Common myeloid progenitor, CD34-positive (primary cell): ENCODE results near the gene APBA2.

Source experiments
- CTCF ChIA-PET: fragments of 350-600 bp; sonication (Branson Sonifier 250); formaldehyde crosslinking; loops from one replicate; lab custom pipeline; 2021; ENCODE audit warnings: antibody characterized with exemption; lab: Charles Lee
- POLR2A ChIA-PET: fragments of 350-600 bp; sonication (Branson Sonifier 250); formaldehyde crosslinking; loops from one replicate; lab custom pipeline; 2021; ENCODE audit warnings: antibody characterized with exemption; lab: Charles Lee
- DNase-seq, 3 donors: peaks; one replicate each; pipeline versions ENCODE4 v3.0.0 to v3.0.0-alpha.2; 2013
- H3K27ac ChIP-seq, 2 experiments: 1 replicate in 1 of 2; 2 replicates in 1 of 2; pipeline ENCODE4 v1.7.0; 2013; ENCODE audit warnings: inconsistent platforms in 2 of 2, low read length in 2 of 2, mild to moderate bottlenecking in 2 of 2, low read depth in 1 of 2, moderate library complexity in 1 of 2; ENCODE audit not compliant: severe bottlenecking in 2 of 2, insufficient read depth in 1 of 2, poor library complexity in 1 of 2
- H3K27me3 ChIP-seq, 5 experiments: replicated peaks in 2 of 5; 1 replicate in 3 of 5; 2 replicates in 2 of 5; pipeline versions ENCODE4 v1.6.1 to v1.7.0; 2013; ENCODE audit warnings: low read length in 4 of 5, mild to moderate bottlenecking in 2 of 5, moderate library complexity in 2 of 5, inconsistent platforms in 1 of 5; ENCODE audit not compliant: insufficient read depth in 5 of 5, control insufficient read depth in 4 of 5
- H3K36me3 ChIP-seq, 4 experiments: 1 replicate in 2 of 4; 2 replicates in 2 of 4; pipeline versions ENCODE4 v1.6.1 to v1.7.0; 2013; ENCODE audit warnings: low read length in 3 of 4, control low read depth in 1 of 4, mild to moderate bottlenecking in 1 of 4; ENCODE audit not compliant: control insufficient read depth in 4 of 4, insufficient read depth in 4 of 4
- H3K4me1 ChIP-seq, 4 experiments: 1 replicate in 3 of 4; 2 replicates in 1 of 4; pipeline versions ENCODE4 v1.6.1 to v1.7.1; 2013; ENCODE audit warnings: low read length in 3 of 4, mild to moderate bottlenecking in 3 of 4, control low read depth in 1 of 4, inconsistent platforms in 1 of 4, moderate library complexity in 1 of 4; ENCODE audit not compliant: control insufficient read depth in 4 of 4, insufficient read depth in 4 of 4; ENCODE audit errors: control extremely low read depth in 1 of 4
- H3K4me3 ChIP-seq, 7 experiments: 1 replicate in 4 of 7; 2 replicates in 3 of 7; pipeline versions ENCODE4 v1.5.1 to v1.7.0; 2013; ENCODE audit warnings: mild to moderate bottlenecking in 7 of 7, low read length in 6 of 7, moderate library complexity in 6 of 7, inconsistent platforms in 2 of 7, low read depth in 2 of 7, control low read depth in 1 of 7; ENCODE audit not compliant: insufficient read depth in 4 of 7, control insufficient read depth in 1 of 7; ENCODE audit errors: extremely low read depth in 1 of 7
- H3K9me3 ChIP-seq, 5 experiments: 1 replicate in 4 of 5; 2 replicates in 1 of 5; pipeline versions ENCODE4 v1.6.1 to v1.7.1; 2013; ENCODE audit warnings: low read length in 4 of 5, mild to moderate bottlenecking in 2 of 5, inconsistent platforms in 1 of 5, low read depth in 1 of 5, moderate library complexity in 1 of 5; ENCODE audit not compliant: control insufficient read depth in 4 of 5, insufficient read depth in 2 of 5; ENCODE audit errors: control extremely low read depth in 1 of 5
- WGBS: methylation state at CpG from one replicate; pipeline ENCODE4 v1.1.5; 2013; ENCODE audit not compliant: insufficient coverage; 5-methylcytosine and 5-hydroxymethylcytosine counted together

Gene APBA2

DNA sequence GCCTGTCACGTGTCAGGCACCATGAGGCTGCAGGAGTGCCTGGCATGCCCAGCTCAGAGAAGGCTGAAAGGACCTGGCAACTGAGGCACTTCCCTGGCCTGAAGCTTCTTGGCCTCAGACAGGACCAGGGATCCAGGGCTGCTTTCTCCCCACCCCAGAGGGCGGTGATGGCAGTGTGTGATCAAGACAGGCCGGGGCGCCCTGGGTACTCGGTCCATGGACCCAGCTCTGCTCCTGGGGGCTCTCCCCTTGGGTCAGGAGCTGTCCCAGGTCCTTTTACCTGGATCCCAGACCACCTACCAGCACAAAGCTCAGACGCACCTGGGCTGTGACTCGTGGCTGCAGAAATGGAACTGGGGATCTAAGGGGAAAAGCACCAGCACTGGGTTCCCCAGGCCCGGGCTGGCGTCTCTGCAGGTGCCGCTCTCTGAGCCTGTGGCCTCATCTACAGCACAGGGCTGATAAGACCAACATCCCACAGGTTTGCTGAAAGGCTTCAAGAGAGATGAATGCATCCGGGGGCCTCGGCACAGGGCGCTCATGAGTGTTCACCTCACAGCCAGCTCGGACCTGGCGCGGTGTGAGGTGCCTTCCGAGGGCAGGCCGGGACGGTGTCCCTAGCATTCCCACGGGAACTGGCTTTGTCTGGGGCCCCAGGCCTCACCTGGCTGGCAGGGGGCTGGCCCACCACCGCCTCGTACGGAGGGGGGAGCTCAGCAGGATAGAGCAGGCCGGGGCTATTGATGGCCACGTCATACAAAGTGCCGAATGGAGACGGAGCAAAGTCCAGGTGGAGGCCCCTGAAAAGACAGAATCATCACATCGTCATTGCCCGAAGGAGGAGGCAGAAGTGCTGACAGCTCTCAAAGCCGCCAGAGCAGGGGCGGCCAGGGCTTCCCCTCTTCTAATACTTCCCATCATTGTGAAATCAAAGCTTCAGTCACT lies 250.2 kb downstream of the APBA2 start:
- WGBS = 95% methylated on average over 27 of the region's 31 CpGs
- DNase-seq = no peak
- Histone ChIP-seq H3K27ac (no peak overlapping the region), H3K9me3 (no peaks in the 10 kb centered on the region), H3K4me3 (no peak overlapping the region), H3K27me3 (peaks cover 0 to 22% (median 10%) of the 10 kb centered on the region in 5 experiments), H3K4me1 (peaks cover 0 to 9% (median 2%) of the 10 kb centered on the region in 4 experiments), H3K36me3 (no peaks in the 10 kb centered on the region)
- ChIA-PET CTCF (interaction anchor here (0.9 kb wide), 1 partner anchor 20 kb away, joined by 3 read pairs; no protein-coding TSS in a partner anchor), POLR2A (no interaction called here)

- H3K27ac ChIP-seq = no peak overlapping the region
- H3K4me3 ChIP-seq = no peak overlapping the region
- CTCF ChIA-PET = no interaction called here
- peaks cover 0 to 37% (median 16%) of the 10 kb centered on the region in 5 experiments for H3K27me3 ChIP-seq
- no peak for DNase-seq
- H3K9me3 ChIP-seq = no peaks in the 10 kb centered on the region
- no peaks in the 10 kb centered on the region for H3K36me3 ChIP-seq
- POLR2A ChIA-PET = no interaction called here
- peaks cover 0 to 4% (median 0%) of the 10 kb centered on the region in 4 experiments for H3K4me1 ChIP-seq
- WGBS = 95% methylated on average over 4 of the region's 6 CpGs
Measured at GRCh38 chr15:29138260-29138659, 252.5 kb downstream of the APBA2 start.

GRCh38 chr15:29139072-29139471 lies 253.3 kb downstream of the APBA2 start:
- ChIA-PET POLR2A (no interaction called here), CTCF (interaction anchor here (1.2 kb wide), 1 partner anchor 10 kb away, joined by 4 read pairs; no protein-coding TSS in a partner anchor)
- no peaks in the 10 kb centered on the region for H3K36me3 ChIP-seq
- H3K27ac ChIP-seq = no peak overlapping the region
- H3K27me3 ChIP-seq = peaks cover 0 to 37% (median 16%) of the 10 kb centered on the region in 5 experiments
- peaks cover 0 to 4% (median 0%) of the 10 kb centered on the region in 4 experiments for H3K4me1 ChIP-seq
- no peaks in the 10 kb centered on the region for H3K9me3 ChIP-seq
- H3K4me3 ChIP-seq = no peak overlapping the region
- DNase-seq = no peak
- 91% methylated on average over 15 of the region's 19 CpGs for WGBS

DNA sequence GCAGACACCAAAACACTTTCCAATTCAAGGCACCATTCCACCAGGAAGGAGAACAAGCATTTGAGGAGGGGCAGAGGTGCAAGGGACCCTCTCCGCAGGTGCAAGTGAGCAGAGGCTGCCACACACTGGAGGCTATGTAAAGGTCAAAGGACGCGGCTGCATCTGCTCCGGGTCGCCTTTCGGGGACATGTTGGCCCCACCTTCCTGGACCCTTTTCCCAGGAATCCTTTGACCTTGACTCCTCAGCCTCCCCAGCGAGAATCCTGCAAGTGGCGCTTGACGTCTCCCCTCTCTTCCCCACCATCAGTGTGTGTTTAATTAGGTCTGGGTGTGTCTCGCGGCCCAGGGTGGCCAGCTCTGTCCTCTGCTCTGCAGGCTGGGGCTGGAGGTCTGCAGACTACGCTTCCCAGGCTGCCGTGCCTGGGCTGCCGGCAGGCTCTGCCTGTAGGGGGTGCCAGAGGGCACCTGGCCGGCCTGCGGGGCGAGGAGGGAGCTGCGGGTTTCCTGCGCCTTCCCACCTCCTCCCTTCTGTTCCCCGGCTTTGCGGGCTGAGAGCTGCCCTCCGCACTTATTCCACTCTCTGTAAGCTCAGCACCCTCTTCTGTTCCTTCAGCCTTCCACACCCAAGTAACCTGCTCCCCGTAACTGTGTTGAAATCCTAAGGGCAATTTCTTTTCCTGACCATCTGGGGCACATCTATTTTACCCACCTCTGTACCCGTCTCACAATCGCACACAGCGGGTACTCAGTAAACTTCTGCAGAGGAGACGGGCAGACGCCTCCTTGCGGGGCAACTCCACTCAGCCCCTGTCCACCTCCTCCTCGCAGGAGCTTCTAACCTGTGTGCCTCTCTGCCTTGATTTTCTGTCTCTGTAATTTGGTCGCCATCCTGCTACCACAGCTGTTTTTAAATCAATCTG lies 254.0 kb downstream of the APBA2 start:
- 21% methylated on average over 27 of the region's 31 CpGs for WGBS
- Histone ChIP-seq H3K27ac (no peak overlapping the region), H3K27me3 (peaks cover 0 to 37% (median 16%) of the 10 kb centered on the region in 5 experiments), H3K4me1 (peaks cover 0 to 4% (median 0%) of the 10 kb centered on the region in 4 experiments), H3K36me3 (no peaks in the 10 kb centered on the region), H3K4me3 (no peak overlapping the region), H3K9me3 (no peaks in the 10 kb centered on the region)
- ChIA-PET CTCF (interaction anchor here (0.6 to 1.4 kb wide), 3 partner anchors 10 to 19 kb away, joined by 3 to 4 read pairs (median 3); no protein-coding TSS in a partner anchor), POLR2A (no interaction called here)
- peak; percentile 17 to 52 (median 50) for DNase-seq

DNA sequence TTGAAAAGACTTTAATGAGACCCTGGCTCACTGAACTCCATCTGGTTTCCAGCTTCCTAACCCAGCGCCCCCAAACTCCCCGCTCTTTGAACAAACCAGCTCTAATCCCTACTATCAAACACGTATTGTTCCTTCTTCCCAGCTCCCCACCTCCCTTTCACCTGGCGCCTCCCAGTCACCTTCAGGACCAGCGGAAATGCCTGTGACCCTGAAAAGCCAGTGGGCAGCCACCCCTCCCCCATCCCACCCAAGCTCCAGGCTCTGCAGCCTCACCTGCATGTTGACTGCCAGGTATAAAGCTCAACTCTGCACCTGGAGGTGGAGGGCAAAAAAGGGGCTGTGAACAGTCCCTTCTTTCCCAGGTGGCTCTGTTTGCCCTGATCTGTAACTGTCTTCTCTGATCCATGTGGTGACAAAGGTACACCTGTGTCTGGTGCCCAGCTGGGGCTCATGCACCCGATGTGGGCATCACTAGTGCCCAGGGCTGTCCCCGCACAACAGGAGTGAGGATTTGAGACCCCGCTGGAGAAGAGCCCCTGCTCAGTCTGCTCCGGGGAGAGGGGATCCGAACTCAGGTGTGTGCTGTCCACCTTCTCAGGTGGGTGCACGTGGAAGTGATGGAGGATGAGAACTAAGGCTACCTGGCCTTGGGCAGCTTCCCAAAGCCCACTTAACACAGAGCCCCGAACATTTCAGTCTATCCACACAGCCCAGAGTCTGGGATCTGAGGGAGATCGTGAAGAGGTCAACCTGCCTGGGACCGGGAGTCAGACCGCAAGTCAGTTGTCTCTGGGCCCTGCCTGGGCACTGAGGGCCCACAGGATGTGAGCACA lies 254.9 kb downstream of the APBA2 start:
- Histone ChIP-seq H3K27ac (no peak overlapping the region), H3K4me3 (no peak overlapping the region), H3K4me1 (peaks cover 0 to 4% (median 0%) of the 10 kb centered on the region in 4 experiments), H3K9me3 (no peaks in the 10 kb centered on the region), H3K36me3 (no peaks in the 10 kb centered on the region), H3K27me3 (peaks cover 0 to 37% (median 19%) of the 10 kb centered on the region in 5 experiments)
- CTCF ChIA-PET = interaction anchor here (1.2 to 1.4 kb wide), 2 partner anchors 9 to 18 kb away, joined by 3 to 4 read pairs; no protein-coding TSS in a partner anchor
- no peak for DNase-seq
- WGBS = 91% methylated on average over 11 of the region's 15 CpGs
- POLR2A ChIA-PET = no interaction called here
